Stimulated activated CD8-positive, alpha-beta memory T cell treated with anti-CD3 and anti-CD28 coated beads, Interleukin-4, amount 100 ng/mL, for 1 hour (primary cell): ENCODE results near the gene IMMT.
"Not testable (repeated sequence)": the region's sequence is repeated elsewhere in the genome, so short reads cannot be mapped to it uniquely, and the experiment has no call there.

Experiments used
- DNase-seq, 2 donors: peaks; one replicate each; pipeline ENCODE4 v3.0.0-alpha.2; 2020; ENCODE audit warnings: low read depth in 2 of 2, low spot score in 1 of 2

Gene IMMT

DNA sequence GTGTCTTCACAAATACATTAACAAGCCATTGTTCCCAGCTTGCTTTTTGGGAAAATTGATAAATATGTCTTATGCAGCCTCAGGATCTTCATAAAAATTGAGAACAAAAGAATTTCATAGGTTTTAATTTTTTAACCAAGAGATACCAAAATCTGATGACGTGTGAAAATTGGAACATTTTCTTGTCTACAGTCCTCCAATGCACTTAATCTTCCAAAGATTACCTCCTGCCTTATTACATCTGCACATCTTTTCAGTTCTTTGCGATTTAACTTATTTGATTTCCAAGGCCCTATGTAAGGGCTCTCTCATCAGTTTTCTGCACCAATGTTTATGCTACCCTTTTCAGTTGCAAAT lies 7.1 kb upstream of the IMMT start:
- no peak for DNase-seq

DNA sequence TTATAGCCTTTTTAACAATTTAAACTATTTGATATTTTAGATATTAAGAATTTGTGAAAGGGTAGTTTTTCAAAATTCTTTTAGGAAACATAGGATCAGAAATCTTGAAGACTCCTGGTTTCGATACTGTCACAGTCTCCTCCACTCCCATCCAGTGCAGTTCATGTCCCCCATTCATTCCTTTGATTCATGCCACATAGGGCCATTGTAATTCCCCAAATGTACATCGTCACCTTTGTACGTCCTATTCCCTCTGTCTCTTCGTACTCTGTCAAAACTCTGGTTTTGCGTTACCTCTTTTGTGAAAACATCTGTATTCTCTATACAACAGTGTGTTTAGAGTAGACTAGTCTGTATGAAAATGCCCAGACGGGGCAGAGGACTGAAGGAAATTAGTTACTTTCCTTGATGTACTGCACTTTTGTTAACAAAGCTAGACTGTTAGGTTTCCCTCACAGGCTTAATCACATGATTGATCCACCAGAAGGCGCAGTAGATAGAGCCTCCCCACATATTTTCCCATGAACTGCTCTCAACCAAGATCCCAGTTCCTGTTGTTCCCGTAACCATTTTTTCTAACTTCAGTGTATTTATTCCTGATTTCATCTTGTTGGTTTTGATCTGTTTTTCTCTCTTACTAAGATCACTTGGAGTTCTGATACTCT lies 6.5 kb upstream of the IMMT start:
- no peak for DNase-seq

DNA sequence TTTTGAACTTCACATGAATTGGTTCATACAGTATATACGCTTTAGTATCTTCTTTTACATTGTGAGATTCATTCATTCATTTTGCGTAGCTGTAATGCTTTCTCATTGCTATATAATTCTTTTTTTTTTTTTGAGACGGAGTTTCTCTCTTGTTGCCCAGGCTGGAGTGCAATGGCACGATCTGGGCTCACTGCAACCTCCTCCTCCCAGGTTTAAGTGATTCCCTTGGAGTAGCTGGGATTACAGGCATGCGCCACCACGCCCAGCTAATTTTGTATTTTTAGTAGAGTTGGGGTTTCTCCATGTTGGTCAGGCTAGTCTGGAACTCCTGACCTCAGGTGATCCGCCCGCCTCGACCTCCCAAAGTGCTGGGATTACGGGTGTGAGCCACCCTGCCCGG lies 5.3 kb upstream of the IMMT start:
- DNase-seq, result not testable (repeated sequence)

DNA sequence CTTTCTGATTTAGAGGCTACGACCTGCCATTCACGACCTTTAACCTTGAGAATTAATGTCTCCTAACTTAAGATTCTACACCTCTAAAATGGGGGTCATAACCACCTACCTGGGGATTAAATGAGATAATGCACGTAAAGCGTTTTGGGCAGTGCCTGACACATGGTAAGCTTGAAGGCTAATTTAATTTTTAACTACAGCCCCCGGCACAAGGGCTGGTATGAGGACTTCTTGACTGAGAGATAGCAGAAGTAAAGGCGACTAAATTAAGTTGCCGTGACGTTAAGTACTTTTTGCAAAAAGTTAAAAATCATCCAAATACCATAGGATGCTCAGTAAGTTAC lies 4.5 kb upstream of the IMMT start:
- DNase-seq, result no peak

DNA sequence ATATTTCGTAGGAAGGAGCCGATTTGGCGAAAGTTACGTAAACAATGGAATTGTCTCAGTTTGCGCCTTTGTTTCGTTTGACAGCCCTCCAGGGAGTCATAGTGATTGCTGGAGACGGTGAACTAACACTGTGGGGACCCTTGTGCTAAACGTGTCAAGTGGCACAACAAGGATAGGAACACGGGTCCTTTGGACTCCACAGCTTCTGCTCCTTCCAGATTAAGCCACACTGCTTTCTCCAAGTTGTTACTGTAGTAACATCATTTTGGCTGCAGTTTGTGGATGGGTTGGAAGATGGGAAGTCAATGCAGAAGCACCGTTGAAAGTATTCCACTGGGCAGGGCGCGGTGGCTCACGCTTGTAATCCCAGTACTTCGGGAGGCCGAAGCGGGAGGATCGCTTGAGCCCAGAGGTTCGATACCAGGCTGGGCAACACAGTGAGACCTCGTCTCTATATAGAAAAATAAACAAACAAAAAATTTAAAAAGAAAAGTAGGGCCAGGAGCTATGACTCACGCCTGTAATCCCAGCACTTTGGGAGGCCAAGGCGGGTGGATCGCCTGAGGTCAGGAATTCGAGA lies 636 bp upstream of the IMMT start:
- no peak for DNase-seq

DNA sequence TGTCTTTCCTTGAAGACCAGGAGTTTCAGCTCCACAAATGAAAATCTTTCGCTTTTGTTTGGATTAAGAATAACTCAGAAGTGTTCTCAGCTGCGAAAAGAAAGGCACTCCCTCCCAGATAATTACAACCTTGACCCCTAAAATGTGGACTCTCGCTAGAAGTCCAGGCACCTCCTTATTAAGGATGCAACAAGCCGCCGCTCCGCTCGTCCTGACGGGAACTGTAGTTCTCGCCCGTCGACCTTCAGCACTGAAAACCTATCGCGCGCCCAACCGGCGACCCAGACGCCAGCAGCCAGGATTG lies 559 bp downstream of the IMMT start:
- no peak for DNase-seq

DNA sequence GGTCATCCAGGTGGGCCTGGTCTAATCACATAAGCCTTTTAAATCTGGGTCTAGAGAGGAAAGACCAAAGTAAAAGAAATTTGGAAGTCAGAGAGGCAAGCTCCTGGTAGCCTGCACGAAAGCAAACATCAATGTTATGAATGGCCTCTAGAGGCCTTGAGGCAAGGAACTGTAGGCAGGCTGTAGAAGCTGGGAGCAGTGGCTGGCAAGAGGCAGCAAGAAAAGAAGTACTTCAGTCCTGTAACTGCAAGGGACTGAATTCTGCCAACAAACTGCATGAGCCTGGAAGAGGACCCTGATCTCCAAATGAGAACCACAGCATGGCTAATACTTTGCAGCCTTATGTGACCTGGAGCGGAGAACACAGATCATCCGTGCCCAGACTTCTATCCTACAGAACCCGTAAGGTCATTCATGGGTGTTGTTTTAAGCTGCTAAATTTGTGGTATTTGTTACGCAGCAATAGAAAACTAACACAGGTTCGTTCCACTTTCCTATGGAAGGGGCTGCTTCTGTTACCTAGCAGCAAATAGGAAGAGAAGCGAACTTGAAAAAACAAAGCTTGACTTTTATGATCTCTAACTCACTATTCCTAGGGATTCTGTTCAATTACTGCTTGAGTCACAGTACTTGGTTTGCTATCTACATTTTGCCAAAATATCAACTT lies 1.2 kb downstream of the IMMT start:
- no peak for DNase-seq

DNA sequence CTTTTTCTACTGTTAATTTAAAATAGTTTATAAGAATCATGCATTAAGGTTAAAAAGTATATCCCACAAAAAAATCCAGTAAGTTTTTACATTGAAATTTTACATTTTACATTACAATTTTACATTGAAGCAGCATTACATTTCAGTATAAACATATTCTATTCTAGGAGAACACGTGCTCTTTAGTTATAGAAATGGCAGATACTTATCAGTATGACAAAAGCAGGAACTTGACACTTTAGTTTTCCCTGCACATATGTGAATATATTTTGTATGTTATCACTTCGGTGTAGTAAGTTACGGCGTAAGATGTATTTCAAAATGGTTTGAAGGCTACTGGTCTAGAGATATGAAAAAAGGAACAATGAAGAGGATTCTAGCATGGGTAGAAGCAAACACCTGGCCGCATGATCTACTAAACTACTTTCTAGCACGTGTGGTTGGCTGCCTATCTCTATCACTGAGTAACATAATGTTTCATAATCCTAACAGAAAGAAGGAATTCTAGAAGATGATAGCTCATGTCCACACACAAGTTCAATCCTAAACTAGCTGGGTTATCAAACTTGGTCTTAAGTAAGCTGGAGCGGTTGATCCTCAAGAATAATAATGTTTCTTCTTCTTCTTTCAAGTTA lies 5.4 kb downstream of the IMMT start:
- DNase-seq, result no peak

DNA sequence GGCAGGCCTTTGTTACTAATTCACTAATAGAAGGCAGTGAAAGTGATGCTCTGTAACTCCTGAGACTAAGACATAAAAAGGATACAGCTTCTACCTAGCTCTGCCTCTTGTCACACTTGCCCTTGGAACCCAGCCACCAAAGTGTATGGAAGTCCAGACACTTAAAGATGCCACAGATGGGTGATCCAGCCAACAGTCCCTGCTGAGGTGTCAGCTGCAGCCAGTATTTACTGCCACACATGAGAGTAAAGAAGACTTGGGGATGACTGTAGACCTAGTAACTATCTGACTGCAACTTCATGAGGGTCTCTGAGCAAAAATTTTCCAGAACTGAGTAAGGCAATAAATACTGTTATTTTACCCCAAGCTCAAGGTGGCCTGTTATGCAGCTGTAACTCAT lies 8.8 kb downstream of the IMMT start:
- DNase-seq, result no peak

DNA sequence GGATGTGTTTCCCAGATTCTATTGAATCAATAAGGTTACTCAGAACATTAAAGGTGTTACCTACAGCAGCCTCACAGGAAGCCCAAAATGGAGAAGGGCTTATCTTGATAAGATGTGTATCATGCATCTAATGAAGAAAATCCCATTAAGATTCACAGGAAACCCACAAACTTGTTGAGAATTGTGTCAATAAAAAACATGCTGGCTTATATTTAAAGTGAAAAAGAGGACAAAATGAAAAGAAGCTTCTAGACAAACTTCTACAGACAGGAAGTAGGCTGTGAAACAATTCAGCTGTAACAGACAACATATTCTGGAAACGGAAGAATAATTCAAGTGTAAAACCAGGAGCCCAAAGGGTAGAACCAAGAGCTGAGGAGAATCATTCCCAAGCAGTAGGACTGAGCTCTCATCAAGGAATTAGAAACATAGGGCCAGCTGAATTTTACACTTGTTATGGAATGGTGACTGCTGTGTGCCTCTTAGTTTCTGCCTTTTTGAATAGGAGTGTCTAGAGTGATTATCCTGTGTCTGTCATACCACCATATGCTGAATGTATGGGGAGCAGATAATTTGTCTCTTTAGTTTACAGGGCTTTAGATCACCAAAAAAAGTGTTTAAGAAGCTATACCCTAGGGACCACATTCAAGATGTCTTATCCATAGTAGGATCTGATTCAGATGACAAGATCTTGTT lies 9.6 kb downstream of the IMMT start:
- DNase-seq, result no peak

DNA sequence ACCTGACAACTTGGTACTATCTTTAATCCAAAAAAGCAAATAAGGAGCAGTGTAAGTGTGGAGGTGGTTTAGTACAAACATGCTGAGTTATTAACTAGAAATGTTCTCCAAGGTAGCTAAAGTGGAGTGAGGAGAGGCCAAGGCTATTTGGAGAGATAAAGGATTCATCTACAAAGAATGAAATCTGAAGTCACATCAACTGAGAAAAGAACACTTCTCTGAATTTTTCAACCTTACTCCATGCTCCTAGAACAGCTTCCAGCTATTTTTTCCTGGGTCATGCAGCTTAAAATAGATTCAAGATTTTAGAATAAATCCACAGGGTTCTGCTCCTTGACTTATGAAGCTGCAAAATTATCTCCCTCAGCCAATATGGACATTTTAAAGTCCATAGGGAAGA lies 18.7 kb downstream of the IMMT start:
- DNase-seq, result no peak

DNA sequence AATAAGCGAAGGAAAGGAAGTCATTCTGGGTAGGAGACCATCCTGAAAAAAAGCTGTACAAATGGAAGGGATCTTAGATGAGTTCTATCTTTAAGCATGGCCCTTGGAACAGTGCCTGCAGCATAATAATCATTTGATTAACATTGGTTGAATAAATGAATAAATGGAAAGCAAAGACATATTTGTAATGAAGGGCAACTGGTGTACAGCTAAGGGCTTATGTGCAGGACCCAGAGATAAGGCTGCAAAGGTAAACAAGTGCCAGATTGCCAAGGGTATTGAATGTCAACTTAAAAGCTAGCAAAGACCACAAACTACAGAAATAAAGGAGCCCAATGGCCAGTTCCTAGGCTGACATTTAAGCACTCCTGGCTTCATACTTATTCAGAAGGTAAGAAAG lies 19.4 kb downstream of the IMMT start:
- no peak for DNase-seq

DNA sequence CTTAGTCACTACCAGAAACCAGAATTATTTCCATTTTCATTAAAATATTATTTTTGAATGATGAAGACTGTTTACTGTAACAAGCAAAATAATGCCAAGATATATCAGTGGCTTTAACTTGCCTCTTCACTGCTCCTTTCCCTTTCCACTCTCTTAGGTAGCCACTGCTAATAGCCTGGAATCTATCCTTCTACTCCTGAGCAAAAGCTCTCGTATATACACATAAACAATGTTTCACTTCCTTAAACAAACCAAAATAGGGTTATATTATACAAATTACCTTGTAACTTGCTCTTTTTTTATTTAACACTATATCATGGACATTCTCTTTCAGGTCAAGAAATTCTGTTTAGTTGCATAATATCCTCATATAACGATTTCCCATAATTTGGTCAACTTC lies 20.8 kb downstream of the IMMT start:
- DNase-seq, result no peak

DNA sequence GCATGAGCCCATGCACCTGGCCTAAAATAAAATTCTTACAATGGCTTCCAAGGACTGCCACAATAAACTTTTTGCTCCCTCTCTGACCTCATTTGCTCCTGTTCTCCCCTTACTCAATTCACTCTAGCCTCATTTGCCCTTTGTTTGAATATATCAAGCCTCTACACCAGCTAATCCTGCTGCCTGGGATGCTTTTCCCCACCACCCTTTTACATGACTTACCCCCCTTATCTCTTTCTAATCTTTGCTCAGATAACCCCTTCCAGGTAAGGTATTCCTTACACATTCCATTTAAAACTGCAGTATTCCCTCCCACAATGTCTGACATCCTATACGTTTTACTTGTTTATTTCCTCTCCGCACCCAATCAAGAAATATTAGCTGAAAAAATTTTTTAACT lies 22.7 kb downstream of the IMMT start:
- no peak for DNase-seq

DNA sequence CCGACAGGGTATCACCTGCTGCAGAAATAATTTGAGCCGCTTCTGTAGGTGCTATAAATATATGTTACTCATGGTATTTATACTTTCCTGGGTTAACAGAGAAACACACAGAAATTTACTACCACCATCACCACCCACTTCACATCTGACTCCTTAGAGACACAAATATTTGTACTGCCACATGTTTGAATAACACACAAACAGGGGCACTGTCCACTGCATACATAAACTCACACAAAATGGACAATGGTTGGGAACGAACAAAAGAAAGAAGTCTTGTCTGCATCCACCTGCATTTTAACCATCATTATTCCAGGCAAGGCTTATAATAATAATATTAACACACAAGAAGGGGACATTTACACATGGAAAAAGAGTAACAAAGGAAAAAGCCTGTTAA lies 24.0 kb downstream of the IMMT start:
- no peak for DNase-seq

DNA sequence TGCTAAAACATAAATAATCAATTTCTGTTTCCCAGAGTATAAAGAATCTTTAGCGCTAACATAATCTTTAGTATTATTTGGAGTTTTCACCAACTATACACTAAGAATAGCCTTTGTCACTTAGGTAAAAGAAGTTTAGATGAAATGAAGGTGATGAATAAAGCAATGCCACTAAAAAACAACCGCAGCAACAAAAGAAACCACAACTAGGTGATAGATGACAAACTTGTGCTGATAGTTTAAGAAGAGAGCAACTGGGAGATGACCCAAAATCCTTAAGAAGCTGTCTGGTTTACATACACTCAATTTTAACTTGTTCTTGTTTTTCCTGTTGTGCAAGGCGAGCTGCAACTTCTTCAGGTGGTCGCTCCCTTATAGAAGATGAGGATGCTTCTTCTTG lies 24.8 kb downstream of the IMMT start:
- no peak for DNase-seq

DNA sequence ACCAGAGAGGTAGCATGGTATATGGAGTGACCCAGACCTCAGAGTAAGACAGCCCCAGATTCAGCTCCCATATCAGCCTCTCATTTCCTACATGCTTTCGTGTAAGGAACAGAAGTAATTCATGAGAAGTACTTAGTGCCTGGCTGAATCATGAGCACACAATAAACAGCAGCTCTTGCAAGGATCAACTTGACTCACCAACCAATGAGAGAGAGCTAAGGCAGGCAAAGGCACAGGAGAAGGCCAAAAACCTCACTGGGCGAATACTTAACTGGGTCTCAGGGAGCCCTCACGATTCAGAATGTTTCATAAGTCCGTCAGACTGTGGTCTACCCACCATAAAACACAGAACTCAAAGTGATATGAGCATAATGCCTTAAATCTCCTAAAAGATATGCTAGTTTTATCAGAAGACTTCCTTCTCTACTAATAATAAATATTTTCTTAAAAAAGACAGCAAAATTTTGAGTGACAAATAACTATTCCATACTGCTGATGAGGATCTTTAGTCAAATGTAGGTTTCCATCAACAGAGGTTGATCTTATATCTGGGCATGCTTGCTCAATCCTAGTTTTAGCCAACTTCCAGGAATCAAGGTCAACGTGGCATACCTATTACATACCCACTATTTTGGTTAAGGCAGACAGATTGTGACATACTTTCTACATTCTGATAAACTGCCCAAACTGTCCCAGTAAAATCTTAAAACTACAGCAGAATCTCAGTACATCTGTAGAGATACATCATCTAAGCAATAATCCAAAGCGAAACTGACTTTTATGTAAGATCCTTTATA lies 34.9 kb downstream of the IMMT start:
- DNase-seq, result no peak

DNA sequence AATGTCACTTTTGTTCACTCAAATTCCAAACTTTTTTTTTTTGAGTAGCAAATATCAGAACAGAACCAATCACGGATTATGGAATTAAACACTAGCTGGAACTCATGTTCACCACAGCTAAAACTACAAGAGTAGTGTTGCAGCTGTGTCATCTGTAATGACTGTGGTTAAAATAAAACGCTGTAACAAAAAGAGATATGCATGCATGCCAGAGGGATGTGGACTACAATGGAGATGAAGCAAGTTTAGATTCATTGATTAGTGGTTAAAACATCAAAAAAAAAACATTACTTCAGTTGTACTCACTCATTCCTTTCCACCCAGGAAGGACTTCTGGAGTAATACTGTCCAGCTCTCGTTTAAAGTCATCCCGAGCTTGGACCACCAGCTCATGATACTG lies 37.0 kb downstream of the IMMT start:
- DNase-seq, result no peak

DNA sequence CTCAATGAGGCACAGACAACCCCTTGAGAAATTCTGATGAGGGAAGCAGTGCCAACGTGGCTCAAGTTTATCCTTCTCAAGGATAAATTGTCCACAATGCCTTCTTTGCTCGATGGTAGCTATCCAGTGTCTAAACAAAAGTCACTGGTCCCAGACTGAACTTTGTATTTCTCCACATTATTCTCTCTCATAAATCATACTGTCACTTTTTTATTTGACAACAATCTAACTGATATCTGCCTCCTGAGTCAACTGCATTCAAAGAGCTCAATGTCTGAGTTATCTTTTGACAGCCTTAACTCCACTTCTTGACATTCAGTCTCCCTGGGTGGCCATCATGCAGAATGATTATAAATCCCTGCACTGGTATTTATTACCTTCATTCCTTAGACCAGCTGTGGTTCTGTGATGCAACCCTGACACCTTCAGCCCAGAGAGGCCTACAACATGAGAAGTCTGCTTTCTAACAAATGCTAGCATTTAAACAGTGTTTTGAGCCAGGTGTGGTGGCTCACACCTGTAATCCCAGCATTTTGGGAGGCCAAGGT lies 38.2 kb downstream of the IMMT start:
- no peak for DNase-seq

DNA sequence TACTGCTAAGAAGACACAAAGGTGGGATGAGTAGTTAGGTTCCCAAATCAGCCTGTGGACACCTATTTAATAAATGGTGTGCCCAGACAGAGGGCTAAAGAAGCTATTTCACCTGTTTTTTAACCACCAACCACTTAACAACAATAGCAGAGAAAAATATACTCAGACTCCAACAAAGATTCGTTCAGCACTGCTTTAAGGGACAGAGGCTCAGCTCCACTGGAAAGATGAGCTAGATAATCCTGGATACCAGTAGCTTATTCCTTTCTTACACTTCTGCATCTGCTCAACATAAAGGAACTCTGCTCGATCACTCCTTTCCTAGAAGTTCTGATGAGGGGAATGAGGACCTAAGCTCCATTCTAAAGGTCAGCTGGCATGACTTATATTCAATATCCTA lies 44.8 kb downstream of the IMMT start:
- no peak for DNase-seq

DNA sequence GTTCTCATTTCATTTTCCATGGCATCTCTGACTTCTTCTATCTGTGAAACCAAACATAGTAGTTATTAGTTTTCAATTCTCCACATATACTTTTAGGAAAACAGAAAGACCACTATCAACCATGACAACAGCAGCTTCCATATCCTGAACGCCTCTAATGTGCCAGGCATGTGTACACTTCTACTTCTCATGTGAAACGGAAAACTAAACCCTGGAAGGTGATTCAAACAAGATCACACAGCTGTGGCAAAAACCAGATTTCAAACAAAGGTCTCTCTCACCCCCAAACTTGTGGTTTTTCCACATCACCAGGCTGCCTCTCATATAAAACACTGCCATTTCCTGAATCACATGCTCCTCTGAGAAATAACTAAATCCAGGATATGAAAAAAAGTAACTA lies 47.5 kb downstream of the IMMT start:
- DNase-seq, result no peak
